GM04504 (cell line): ENCODE results near the gene FRG2B.
"Not testable (repeated sequence)": the region's sequence is repeated elsewhere in the genome, so short reads cannot be mapped to it uniquely, and the experiment has no call there.

Experiments
- DNase-seq: peaks from one replicate; pipeline ENCODE4 v3.0.0-alpha.2; 2012; ENCODE audit warnings: low read depth

The FRG2B gene

GRCh38 chr10:133626695-133627094 is at the start of gene FRG2B:
Gene FRG2B, minus strand, starts transcription at chr10:133626795. Its CDS starts 53 bp downstream, at chr10:133626742.
- not testable (repeated sequence) for DNase-seq

DNA sequence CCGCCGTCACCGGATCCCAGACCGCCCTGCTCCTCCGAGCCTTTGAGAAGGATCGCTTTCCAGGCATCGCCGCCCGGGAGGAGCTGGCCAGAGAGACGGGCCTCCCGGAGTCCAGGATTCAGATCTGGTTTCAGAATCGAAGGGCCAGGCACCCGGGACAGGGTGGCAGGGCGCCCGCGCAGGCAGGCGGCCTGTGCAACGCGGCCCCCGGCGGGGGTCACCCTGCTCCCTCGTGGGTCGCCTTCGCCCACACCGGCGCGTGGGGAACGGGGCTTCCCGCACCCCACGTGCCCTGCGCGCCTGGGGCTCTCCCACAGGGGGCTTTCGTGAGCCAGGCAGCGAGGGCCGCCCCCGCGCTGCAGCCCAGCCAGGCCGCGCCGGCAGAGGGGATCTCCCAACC is 40.9 kb upstream of the FRG2B start:
- not testable (repeated sequence) for DNase-seq

GRCh38 chr10:133663544-133664160 is 37.1 kb upstream of the FRG2B start:
- DNase-seq = not testable (repeated sequence)

DNA sequence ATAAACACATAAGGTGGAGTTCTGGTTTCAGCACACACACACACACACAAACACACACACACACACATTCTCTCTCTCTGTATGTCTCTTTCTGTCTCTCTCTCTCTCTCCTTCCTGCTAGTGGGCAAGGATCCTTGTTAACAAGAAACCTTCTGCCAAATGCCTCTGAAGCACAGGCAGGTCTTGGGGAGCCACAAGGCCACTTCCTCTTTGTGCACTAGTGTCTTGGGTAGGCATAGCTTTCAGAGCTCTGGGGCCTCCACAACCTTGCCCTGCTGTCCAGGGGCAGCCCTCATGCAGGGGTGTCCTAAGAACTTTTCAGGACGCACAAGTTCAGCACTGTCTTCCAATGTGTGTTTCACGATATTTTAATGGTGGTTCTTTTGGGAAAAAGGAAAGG is 34.5 kb upstream of the FRG2B start:
- DNase-seq = not testable (repeated sequence)

DNA sequence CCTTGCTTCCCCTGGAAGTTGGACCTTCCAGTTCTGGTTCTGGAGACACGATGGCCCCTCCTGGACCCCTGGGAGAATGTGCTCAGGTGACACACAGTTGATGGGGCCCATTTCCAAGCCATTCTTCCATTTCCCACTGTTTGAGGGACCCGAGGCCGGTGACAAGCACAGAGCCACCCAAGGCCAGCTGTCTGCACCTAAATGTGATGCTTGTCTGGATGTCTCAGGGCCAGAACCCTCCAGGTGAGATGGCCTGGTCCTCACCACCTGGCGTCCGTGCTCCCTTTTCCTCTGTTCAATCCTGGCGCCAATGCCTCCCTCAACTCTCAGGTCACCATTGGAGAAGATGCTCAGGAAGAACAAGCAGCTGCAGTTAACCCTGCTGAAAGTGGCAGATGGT is 33.9 kb upstream of the FRG2B start:
- DNase-seq = not testable (repeated sequence)

GRCh38 chr10:133657276-133657675 is 30.7 kb upstream of the FRG2B start:
- DNase-seq = not testable (repeated sequence)

DNA sequence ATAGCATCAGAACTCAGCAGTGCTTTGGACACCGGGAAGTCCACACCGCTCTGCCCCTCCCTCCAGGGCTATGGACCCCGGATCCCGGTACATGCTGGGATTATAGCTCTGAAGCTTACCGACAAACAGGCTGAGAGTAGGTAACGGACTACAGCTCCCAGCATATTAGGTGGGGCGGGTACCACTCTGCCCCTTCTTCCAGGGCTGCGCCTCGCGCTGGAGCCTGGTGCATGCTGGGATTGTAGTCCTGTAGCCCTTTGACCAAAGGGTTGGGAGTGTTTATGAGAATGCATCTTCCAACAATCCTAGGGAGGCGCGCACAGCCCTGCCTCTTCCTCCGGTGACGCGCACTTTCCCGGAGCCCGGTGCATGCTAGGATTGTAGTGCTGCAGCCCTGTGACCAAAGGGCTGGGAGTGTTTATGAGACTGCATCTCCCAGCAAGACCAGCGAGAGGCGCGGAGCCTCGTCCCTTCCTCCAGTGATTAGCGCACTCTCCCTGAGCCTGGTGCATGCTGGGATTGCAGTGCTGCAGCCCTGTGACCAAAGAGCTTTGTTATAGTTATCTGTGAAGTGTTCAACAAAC is 22.4 kb upstream of the FRG2B start:
- DNase-seq = not testable (repeated sequence)

GRCh38 chr10:133647075-133647748 is 20.6 kb upstream of the FRG2B start:
- not testable (repeated sequence) for DNase-seq

- not testable (repeated sequence) for DNase-seq
Measured at GRCh38 chr10:133637846-133638235, 11.2 kb upstream of the FRG2B start.

DNA sequence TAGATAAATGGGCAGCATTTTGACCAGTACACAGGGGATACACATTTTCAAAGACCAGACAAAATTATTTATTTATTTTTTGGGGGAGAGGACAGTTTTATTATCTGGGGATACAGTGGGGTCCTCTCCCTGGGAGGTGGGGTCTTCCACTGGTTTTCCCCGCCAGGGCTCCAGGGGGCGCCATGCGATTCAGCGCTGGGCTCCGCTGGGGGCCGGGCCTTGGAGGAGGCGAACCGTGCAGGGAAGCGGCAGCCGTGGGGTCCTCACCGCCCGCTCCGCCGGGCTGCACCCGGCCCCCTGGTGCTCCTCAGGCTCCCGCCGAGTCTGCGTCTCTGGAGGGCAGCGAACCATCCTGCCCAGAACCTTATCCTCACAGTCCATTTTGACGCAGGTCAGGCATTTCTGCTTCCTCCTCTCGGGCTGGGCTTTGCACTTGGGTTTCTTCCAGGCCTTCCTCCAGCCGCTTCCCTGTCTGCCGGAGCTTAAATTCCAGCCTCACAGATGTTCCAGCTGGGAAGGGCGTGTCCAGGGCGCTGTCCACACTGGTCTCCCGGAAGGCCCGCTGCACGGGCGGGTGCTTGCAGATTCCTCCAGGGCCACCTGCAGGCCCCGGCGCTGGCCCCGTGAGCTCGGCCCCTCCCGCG is 10.7 kb upstream of the FRG2B start:
- not testable (repeated sequence) for DNase-seq

- not testable (repeated sequence) for DNase-seq
Measured at GRCh38 chr10:133630723-133631249, 4.2 kb upstream of the FRG2B start.

- not testable (repeated sequence) for DNase-seq
Measured at GRCh38 chr10:133622544-133622943, 4.1 kb downstream of the FRG2B start.

- DNase-seq = no peak
Measured at GRCh38 chr10:133618851-133619250, 7.7 kb downstream of the FRG2B start.

GRCh38 chr10:133617196-133617595 is 9.4 kb downstream of the FRG2B start:
- DNase-seq = no peak

DNA sequence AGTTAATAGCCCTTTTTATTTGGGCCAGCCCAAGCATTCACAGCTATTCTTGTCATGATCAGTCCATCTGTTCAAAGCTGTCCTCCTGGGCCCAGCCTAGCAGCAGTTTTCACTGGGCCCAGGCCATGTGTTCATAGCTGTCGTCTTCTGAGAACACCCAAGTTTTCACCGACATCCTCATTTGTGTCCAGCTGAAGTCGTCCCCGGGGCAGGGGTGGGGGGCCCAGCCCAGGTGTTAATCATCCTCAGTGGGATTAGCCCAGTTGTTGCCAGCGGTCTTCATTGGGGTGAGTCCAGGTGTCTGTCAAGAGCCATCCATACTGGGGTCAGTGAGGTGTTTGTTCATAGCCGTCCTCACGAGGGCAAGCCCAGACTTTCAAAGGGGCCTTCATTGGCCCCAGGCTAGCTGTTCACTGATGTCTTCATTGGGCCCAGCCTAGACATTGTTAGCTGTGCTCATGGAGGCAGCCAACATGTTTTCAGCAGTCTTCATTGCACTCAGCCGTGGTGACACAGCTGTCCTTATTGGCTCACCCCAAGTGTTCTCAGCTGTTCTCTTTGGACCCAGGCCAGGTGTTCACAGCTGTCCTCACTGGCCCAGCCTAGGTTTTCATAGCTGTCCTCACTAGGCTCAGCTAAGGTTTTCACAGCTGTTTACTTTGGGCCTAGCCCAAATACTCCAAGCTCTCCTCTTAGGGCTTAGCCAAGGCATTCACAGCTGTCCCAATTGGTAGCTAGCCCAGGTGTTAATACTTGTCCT is 10.0 kb downstream of the FRG2B start:
- no peak for DNase-seq

DNA sequence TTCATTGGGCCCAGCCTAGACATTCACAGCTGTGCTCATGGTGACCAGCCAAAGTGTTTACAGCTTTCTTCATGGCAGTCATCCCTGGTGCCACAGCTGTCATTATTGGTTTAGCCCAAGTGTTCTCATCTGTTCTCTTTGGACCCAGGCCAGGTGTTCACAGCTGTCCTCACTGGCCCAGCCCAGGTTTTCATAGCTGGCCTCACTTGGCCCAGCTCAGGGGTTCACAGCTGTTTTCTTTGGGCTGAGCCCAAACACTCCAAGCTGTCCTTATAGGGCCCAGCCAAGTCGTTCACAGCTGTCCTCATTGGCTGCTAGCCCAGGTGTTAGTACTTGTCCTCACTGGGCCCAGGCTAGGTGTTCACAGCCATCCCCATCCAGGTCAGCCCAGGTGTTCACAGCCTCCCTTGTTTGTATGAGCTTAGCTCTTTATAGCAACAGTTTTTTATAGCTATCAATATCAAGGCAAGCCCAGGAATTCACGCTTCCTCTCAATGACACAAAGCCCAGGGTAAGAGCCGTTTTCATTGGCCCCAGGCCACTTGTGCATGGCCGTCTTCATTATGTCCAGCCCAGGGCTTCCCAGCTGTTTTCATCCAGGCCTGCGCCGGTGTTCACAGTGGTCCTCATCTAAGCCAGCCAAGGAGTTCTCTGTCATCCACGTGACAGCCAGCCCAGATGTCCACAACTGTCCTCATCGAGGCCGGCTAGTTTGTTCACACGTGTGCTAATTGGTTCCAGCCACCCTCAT is 11.6 kb downstream of the FRG2B start:
- no peak for DNase-seq

GRCh38 chr10:133613699-133614098 is 12.9 kb downstream of the FRG2B start:
- DNase-seq = no peak

- DNase-seq = no peak
Measured at GRCh38 chr10:133611079-133611478, 15.5 kb downstream of the FRG2B start.

DNA sequence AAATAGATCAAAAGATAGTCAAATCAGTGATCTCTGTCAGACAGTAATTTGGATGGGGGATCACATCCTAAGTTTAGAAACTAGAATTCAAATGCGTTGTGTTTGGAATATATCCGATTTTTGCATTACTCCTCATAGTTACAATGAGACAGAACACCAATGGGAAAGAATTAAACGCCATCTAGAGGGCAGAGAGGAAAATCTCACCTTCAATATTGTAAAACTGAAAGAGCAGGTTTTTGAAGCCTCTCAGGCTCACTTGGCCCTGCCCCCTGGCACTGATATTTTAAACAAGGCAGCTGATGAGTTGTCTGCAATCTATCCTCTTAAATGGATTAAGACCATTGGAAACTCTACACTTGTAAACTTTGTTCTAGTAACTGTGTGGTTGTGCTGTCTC is 17.7 kb downstream of the FRG2B start:
- DNase-seq = no peak

DNA sequence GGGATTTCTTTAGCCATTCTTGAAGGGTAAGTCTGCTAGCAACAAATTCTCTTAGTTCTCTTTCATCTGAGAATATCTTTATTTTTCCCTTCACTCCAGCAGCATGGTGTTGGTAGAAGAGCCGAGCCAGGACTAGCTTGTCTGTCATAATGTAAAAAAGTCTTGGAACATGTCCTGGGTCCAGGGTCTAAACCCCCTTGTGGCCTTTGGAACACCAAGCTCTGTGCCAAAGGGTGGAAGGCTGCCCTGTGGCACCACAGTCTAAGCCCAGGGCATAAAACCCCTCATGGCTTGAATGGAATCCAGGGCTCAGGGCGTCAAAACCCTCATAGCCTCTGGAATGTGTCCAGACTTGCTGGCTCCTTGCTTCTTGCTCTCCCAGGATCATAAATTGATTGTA is 23.2 kb downstream of the FRG2B start:
- not testable (repeated sequence) for DNase-seq

DNA sequence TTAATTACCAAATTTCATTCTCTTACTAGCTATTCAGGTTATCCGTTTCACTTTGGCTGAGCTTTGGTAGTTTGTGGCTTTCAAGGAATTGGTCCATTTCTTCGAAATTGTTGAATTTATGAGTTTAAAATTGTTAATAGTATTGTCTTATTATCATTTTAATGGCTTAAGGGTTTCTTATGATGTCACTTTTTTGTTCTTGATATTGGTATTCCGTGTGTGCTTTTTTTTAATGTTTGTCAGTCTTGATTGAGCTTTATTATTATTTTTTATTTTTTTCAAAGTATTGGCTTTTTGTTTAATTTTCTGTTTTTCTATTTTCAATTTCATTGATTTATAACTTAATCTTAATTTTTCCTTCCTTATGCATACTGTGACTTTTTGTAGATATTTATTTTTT is 25.9 kb downstream of the FRG2B start:
- no peak for DNase-seq
